GM21737 (cell line): ENCODE results near the gene CDC42EP4.

Experiments
- ATAC-seq: cut with Tn5 transposase; IDR thresholded peaks from one replicate; pipeline ENCODE4 v1.9.1; 2021; ENCODE audit warnings: mild to moderate bottlenecking, moderate library complexity; ENCODE audit not compliant: unreplicated experiment

Gene CDC42EP4

GRCh38 chr17:73301369-73301768 lies 10.4 kb downstream of the CDC42EP4 start:
- ATAC-seq: no peak

DNA sequence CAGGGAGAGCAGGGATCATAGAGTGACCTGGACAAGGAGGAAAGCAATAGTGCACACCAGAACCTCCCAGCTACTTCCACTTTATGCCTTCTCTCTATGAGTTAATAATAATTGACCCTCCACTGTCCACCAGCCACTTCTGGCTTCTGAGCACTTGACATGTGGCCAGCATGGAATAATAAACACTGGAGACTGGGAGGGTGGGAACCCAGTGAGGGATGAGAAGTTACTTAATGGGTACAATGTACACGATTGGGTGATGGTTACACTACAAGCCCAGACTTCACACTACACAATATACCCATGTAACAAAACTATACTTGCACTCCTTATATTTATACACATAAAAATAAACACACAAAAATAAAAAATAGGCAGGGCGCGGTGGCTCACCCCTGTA lies 11.4 kb downstream of the CDC42EP4 start:
- ATAC-seq: no peak

GRCh38 chr17:73297934-73298861 lies 13.6 kb downstream of the CDC42EP4 start:
- ATAC-seq: peak; percentile 52

DNA sequence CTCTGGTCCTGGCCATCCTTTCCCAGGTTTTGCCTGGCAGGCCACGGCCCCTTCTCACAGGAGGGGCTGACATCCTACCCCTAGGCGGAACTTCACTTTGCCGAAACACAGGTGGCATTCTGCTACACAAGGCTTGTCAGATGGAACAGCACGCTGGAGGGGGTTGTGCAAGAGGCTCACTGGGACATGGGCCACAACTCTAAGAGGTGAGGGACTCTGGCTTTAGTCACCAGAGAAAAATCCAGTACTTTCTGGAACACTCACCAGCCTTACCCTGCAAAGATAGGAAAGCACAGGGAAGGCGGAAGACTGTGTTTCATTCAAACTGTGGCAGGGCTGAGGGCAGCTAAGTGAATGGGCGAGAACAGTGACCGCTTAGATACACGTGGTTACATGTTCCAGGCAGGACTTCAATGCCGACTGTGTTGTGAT lies 18.3 kb downstream of the CDC42EP4 start:
- ATAC-seq: no peak

- ATAC-seq: no peak
Measured at GRCh38 chr17:73293031-73293430, 18.8 kb downstream of the CDC42EP4 start.

- ATAC-seq: no peak
Measured at GRCh38 chr17:73292031-73292531, 19.7 kb downstream of the CDC42EP4 start.

DNA sequence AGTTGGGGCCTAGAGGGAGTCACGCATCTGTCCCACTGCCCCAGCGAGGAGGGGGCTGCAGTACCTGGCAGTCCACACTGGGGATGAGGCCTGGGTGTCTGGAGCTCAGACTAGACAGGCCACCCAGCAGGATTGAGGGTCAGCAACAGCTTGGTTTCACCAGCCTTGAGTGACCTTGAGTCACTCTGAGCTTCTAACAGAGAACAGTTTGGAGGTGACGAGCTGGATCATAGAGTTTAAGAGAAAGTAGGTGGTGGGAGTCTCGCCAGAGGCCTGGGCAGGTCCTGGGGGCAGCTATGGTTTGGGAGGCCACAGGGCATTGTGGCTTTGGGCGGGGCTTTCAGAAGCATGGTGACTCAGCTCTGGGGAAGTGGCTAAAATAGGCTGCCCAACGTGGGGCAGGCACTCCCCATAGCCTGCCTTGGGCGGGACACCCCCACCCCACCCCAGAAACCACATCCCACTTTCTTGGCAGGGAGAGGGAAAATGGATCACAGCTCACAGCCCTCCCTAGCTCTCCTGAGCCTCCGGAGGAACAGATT lies 20.5 kb downstream of the CDC42EP4 start:
- ATAC-seq: peak; percentile 80

GRCh38 chr17:73290399-73291259 lies 21.2 kb downstream of the CDC42EP4 start:
- ATAC-seq: peak; percentile 36

GRCh38 chr17:73289549-73290254 lies 22.1 kb downstream of the CDC42EP4 start:
- ATAC-seq: no peak

DNA sequence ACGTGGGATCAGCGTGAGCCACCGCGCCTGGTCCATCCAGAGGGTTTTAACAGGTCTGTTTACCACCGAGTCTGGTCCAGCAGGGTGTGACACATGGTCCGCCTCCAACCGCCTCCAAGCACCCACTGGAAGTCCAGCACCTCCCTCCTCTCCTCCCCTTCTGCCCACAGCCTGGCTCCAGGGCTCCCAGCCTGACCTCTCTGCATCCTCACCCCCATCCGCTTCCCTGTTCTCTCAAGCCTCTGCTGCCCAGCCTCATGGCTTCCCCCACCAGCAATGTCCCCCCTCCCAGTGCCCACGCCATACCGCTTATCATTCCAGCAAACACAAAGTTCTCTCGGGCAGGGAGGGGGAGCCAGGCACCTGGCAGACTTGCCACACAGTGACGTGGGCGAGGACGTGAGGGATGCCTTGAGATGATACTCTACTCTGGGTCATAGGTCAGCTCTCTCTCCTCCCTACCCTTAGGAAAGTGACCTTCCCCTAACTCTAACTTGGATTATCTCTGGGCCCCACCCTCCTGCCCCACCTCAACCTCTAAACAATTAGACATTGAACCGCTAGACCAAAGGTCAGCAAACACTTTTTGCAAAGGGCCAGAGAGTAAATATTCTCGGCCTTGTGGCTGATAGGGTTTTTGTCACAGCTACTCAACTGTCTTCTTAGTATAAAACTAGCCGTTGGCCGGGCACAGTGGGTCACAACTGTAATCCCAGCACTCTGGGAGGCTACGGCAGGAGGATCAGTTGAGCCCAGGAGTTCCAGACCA lies 23.1 kb downstream of the CDC42EP4 start:
- ATAC-seq: no peak

DNA sequence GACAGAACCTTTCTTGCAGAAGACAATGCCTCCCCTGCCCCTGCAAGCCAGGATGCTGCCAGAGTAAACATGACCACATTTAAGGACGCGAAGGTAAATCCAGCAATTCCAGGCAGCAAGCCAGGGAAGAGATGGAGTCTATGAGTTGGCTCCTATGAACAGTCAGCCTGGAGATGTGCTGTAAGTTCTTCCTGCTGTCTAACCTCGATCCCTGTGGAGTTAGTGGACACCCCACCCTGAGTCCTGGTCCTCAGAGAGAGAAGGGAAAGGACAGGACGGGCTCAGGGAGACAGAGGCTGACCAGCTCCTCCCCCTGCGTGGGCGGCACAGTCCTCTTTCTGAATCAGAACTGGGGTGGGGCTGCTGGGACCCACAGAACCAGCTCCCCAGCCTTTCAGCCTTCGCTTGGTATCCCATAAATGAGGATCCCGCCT lies 24.9 kb downstream of the CDC42EP4 start:
- no peak for ATAC-seq

- no peak for ATAC-seq
Measured at GRCh38 chr17:73285916-73286862, 25.6 kb downstream of the CDC42EP4 start.

- ATAC-seq: no peak
Measured at GRCh38 chr17:73285603-73285908, 26.2 kb downstream of the CDC42EP4 start.

DNA sequence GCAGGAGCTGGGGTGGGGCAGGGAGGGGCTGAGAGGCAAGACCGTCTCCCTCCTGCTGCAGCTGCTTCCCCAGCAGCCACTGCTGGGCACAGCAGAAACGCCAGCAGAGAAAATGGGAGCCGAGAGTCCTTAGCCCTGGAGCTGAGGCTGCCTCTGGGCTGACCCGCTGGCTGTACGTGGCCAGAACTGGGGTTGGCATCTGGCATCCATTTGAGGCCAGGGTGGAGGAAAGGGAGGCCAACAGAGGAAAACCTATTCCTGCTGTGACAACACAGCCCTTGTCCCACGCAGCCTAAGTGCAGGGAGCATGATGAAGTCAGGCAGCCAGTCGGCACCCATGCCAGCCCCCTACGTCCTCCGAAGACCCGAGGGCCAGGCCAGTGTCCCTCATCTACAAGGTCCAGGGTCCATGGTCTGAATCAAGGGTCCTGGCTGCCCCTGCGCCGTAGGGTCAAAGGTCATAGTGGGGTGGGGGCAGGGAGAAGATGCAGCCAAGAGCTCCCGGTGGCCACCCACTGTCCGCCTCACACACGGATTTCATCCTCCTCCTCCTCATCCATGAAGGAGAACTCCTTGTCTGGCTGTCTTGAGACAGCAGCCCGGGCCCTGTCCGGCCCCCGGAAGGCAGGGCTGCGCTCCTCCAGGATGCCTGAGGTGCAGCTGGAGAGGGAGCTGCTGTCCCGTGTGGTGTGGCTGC lies 26.7 kb downstream of the CDC42EP4 start:
- no peak for ATAC-seq

DNA sequence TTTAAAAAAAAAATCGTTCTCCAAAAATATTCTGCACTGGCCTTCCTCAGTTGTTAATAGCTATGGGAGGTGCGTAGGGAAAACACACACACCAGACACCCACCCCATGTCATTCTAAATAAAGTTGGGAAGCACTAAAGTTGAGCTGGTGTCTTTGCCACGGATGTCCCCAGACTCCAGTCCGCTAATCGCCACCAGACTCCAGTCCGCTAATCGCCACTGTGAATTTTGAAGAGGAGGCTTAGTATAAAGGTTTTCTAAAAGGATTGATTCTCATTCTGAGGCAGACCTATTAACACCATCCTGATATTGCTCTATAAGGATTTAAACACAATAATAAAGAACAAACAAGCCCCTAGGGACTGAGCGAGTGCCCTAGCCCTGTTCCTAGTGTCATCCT lies 27.4 kb downstream of the CDC42EP4 start:
- ATAC-seq: no peak

- no peak for ATAC-seq
Measured at GRCh38 chr17:73283841-73284282, 27.9 kb downstream of the CDC42EP4 start.

- no peak for ATAC-seq
Measured at GRCh38 chr17:73283250-73283649, 28.6 kb downstream of the CDC42EP4 start.

DNA sequence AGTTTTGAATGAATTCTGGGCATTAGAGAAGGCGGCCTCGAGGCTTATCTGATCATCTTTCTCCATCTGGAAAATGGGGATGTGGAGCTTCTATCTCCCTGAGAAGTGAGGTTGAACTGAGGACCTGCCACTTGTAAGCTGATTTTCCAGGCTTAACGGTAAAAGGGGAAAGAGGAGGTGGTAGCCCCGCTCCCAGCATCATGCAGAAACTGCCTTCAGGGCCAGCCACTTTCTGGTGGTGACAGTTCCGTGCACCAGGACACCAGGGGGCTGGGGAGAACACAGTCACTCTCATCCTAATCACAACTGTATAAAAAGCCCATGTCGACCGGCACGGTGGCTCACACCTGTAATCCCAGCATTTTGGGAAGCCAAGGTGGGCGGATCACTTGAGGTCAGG lies 29.2 kb downstream of the CDC42EP4 start:
- no peak for ATAC-seq
